HFF-Myc (cell line): ENCODE measurements around the gene ALG3.

Experiments
- DNase-seq: peaks from one replicate; pipeline ENCODE4 v3.0.0-alpha.2; 2011; ENCODE audit warnings: low read depth; ENCODE audit errors: extremely low read depth
- H3K4me3 ChIP-seq: replicated peaks from 2 replicates; pipeline ENCODE4 v1.5.1; 2011; ENCODE audit warnings: low read depth, mild to moderate bottlenecking, control low read depth, low read length
- TF ChIP-seq, protein P1 (sequence below): IDR thresholded peaks from 2 replicates; pipeline ENCODE4 v1.5.1; 2012; ENCODE audit warnings: mild to moderate bottlenecking, low read depth, low read length, control low read depth; ENCODE audit errors: missing control alignments

The ALG3 gene

DNA sequence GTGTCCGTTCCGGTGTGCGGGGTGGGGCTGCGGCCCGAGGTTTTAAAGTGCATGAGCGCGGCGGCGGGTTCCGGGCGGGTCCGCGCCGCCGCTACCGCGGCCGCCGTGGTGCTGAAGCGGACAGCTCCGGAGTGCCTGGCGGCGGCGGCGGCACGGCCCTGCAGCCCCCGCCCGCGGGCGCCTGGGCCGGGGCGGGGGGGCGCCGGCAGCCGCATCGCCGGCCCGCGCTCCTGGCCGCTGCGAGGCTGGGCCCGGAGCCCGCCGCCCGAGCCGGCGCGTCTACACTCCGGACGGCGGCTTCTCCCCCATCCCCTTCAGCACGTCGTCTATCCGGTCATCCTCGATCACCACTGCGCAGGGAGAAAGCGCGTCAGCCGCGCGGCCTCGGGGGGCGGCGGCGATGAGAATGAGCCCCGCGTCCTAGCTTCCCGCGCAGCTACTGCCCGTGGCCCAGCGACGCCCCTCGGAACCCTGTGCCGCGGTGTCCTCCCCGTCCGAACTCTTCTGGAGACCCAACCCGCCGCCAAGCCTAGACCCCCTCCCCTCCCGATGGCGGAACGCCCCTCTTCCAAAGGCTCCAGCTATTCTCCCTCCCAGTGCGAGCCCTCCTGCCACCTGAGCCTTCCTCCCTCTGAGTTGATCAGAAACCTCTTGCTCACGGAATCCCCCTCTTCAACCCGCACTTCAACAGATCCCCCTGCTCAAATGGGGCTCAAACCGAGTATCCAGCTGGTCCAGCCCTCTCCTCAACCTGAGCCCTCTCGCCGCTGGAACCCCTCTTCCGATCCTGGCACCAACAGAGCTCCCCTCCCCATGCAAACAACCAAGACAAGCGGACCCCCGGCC is 11.3 kb upstream of the ALG3 start:
- TF ChIP-seq, protein P1, sequence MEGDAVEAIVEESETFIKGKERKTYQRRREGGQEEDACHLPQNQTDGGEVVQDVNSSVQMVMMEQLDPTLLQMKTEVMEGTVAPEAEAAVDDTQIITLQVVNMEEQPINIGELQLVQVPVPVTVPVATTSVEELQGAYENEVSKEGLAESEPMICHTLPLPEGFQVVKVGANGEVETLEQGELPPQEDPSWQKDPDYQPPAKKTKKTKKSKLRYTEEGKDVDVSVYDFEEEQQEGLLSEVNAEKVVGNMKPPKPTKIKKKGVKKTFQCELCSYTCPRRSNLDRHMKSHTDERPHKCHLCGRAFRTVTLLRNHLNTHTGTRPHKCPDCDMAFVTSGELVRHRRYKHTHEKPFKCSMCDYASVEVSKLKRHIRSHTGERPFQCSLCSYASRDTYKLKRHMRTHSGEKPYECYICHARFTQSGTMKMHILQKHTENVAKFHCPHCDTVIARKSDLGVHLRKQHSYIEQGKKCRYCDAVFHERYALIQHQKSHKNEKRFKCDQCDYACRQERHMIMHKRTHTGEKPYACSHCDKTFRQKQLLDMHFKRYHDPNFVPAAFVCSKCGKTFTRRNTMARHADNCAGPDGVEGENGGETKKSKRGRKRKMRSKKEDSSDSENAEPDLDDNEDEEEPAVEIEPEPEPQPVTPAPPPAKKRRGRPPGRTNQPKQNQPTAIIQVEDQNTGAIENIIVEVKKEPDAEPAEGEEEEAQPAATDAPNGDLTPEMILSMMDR: no peak
- peak overlapping the region; percentile 32 for H3K4me3 ChIP-seq
- no peak for DNase-seq

DNA sequence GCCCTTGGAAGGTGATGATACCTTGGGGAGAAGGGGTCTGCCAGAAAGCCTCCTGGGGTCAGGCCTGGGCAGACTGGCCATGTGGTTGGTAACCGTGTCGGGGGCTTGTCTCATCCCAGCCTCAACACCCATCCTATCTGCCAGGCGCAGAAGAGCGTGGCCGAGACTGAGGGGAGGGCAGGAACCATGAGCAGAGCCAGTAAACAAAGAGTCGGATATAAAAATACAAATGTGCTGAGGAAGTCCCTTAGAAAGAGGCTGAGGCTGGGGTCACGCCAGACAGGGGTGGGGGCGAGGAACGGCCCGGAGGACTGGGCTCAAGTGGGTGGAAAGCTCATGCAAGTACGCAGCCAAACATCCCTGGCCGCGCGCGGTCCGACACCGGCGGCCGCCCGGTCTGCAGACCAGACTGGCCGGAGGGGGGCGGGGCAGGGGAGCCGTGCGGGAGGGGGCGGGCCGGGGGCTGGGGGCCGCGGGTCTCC is 10.7 kb upstream of the ALG3 start:
- DNase-seq: no peak
- TF ChIP-seq, protein P1: no peak
- no peak overlapping the region for H3K4me3 ChIP-seq

DNA sequence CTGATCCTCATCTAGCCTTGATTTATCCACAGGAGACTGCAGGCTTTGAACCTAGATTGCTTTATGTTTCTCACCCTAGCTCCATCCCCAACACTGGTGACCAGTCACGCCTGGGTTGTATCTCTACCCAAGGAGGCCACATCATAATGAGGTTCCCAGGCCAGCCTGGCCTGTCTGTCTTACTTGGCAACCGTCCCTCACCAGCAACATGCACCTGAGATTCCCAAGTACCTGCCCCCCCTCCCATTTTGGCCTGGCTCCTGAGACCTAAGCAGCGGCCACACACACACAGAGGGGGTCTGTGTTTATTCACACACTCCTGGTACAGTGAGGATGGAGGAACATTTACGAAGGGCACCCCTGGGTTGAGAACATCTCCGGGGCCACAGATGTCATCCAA is 10.2 kb upstream of the ALG3 start:
- H3K4me3 ChIP-seq: no peak overlapping the region
- DNase-seq: no peak
- TF ChIP-seq, protein P1: no peak

DNA sequence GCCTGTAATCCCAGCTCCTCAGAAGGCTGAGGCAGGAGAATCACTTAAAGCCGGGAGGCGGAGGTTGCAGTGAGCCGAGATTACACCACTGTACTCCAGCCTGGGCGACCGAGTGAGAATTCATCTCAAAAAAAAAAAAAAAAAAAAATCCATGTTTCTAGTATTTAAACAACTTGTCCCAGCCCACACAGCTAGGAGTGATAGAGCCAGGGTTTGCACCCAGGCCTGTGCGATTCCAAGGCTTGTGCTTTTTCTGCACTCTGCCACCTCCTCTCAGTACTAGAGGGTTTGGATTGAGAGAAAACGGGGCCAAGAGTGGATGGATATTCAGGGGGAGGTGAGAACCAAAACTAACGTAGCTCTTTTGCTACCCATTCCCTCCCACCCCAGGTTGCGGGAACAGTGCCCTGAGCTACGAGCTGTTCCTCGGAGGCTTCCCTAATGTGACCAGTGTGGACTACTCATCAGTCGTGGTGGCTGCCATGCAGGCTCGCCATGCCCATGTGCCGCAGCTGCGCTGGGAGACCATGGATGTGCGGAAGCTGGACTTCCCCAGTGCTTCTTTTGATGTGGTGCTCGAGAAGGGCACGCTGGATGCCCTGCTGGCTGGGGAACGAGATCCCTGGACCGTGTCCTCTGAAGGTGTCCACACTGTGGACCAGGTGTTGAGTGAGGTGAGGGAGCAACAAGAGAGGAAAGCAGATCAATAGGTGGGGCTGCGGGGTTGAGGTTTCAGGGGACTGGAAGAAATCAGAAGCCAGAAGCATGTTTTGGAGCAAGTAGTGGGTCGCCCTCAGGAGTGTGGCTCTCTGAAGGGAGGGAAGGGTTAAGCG is 8.5 kb upstream of the ALG3 start:
- DNase-seq: no peak
- H3K4me3 ChIP-seq: no peak overlapping the region
- TF ChIP-seq, protein P1: no peak

DNA sequence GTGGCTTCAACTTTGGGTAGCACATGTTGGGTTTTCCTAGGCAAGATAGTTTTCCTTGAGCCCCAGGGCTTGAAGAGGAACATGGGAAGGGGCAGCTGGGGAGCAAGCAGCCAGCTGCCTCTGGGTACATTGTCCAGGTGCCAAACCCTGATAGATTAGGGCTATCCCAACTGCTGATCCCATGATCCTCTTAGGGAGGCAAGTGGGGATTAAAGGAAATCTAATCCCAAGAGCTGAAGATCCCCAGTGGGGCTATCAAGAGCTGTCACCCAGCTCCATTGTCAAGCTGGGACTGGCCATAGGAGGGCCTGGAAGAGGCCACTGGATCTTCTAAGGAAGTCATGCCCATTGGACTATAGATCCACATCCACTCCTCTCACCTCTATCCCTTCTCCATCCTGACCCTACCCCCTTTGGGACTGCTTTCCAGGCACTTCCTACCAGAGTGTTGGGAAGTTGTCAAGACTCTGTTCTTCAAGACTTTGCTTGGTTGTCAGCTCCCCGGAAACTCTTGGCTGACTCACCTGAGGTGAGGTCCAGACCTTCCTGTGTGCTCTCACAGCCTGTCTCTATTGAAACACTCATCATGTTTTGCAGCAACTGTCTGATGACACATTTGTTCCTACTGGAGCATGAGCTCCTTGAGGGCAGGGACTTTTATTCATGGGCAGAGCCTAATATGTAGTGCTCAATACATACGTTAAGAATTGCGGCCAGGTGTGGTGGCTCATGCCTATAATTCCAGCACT is 6.7 kb upstream of the ALG3 start:
- no peak for DNase-seq
- TF ChIP-seq, protein P1: no peak
- no peak overlapping the region for H3K4me3 ChIP-seq

DNA sequence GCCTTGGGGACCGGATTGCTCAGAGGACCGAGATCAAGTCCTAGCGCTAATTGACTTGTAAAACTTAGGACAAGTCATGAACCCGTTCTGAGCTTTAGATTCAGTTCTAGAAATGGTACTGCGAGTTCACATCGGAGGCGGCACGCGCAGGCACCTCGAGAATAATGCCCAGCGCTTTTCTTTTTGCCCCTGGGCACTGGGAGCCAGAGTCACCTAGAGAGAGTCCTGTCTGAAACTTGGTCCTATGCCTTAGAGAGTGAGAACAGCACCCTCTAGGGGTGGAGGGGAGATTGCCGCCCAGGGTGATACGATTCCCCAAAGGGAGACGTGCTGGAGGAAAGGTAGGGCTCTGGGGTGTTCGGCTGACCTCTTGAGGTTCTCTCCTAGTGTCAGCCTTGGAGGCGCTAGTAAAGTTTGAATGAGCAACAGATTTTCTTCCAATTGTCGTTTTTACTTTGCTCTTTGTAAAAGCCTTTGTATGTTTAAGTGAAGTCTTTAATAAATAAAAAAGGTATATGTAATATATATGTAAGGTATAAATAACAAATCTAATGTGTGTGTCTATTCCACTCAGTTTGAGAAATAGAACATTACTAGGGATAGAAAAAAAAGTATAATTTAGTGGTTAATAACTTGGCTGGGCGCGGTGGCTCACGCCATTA is 1.5 kb upstream of the ALG3 start:
- peak overlapping the region; percentile 99 for H3K4me3 ChIP-seq
- TF ChIP-seq, protein P1: peak; percentile 97
- peak; percentile 84 for DNase-seq
